Esophagus squamous epithelium (tissue), 4 donors: Measurements from ENCODE around the gene FOXO3.

Experiments used
- POLR2A ChIP-seq, 4 donors: fragments of 450-650 bp; IDR thresholded peaks; one replicate each; pipeline ENCODE4 v1.6.1; 2017; ENCODE audit warnings: antibody characterized with exemption in 4 of 4, mild to moderate bottlenecking in 4 of 4, moderate library complexity in 3 of 4
- TF ChIP-seq, protein P1 (sequence below), 6 experiments: fragments of 450-650 bp in 4 of 6; fragments of 200-600 bp in 2 of 6; sonication (generic) in 2 of 6; IDR thresholded peaks; one replicate each; pipeline ENCODE4 v1.5.1; 2016 to 2019; ENCODE audit warnings: antibody characterized with exemption in 6 of 6, mild to moderate bottlenecking in 4 of 6, moderate library complexity in 4 of 6

DNA sequence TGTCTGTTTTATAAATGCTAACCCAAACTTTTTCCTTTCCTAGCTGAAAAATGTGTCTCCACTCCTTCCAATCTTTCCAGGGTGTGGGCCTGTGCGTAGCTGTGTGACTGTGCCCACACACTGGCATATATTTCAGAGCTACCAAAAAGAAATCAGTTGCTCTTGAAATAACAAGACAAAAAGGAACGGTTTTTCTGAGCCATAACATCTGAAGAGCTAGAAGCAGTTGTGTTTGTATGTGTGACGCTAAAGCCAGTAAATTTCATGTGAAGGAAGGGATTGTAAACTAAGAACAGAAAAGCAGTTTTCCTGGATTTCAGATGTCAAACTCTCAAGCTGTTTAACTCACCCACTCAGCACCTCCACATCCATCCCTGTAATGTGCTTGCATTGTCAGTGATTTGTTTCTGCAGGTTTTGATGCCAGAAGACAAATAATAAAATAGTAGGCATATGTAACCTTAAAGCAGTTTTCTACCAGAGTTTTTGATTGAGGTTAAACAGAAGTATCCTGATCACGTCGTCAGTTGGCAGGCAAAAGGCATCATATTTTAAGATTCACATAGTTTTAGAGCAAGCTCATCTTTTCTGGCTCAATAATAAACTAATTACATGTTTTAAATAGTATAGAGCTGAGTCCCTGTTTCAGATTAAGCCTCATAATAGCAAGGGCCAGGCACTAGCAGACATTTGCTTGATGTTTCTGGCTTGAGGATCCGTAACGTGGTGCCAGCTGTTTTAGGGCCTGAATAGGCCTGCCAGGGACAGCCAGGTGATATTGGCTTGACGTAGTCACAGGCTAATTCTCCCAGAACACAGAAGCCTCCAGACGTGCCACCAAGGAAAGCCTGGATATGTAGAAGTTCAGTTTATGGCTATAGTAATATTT, 90.9 kb downstream of the FOXO3 start:
- TF ChIP-seq, protein P1, sequence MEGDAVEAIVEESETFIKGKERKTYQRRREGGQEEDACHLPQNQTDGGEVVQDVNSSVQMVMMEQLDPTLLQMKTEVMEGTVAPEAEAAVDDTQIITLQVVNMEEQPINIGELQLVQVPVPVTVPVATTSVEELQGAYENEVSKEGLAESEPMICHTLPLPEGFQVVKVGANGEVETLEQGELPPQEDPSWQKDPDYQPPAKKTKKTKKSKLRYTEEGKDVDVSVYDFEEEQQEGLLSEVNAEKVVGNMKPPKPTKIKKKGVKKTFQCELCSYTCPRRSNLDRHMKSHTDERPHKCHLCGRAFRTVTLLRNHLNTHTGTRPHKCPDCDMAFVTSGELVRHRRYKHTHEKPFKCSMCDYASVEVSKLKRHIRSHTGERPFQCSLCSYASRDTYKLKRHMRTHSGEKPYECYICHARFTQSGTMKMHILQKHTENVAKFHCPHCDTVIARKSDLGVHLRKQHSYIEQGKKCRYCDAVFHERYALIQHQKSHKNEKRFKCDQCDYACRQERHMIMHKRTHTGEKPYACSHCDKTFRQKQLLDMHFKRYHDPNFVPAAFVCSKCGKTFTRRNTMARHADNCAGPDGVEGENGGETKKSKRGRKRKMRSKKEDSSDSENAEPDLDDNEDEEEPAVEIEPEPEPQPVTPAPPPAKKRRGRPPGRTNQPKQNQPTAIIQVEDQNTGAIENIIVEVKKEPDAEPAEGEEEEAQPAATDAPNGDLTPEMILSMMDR (IDR thresholded peaks at IDR 0.05), result no peak
- no peak for TF ChIP-seq POLR2A (IDR thresholded peaks at IDR 0.05)
